ENCODE data around the gene RBM33.

GRCh38 chr7:155714702-155715101 lies 70.2 kb downstream of the RBM33 start:
- TF ChIP-seq CTCF (IDR thresholded peaks at IDR 0.05; ENCODE audit: control extremely low read depth in 1 of 3, insufficient read depth in 1 of 3, low read depth in 1 of 3, low read length in 3 of 3) = no peak
- no peak for TF ChIP-seq POLR2A (IDR thresholded peaks at IDR 0.05; ENCODE audit: control extremely low read depth in 1 of 2, low read depth in 2 of 2, low read length in 2 of 2)
- no peak for TF ChIP-seq POLR2AphosphoS5 (IDR thresholded peaks at IDR 0.05; ENCODE audit: low read depth, low read length)
- TF ChIP-seq ATF2 (IDR thresholded peaks at IDR 0.05; ENCODE audit: low read length) = no peak
- no peak for TF ChIP-seq KDM5A (IDR thresholded peaks at IDR 0.05; ENCODE audit: low read length)
- no peak for TF ChIP-seq RBBP5 (IDR thresholded peaks at IDR 0.05; ENCODE audit: borderline replicate concordance, low read depth, low read length)
- no peak for TF ChIP-seq ZNF274 (IDR thresholded peaks at IDR 0.05; ENCODE audit: borderline replicate concordance, extremely low read depth, low read length)
- TF ChIP-seq MAX (IDR thresholded peaks at IDR 0.05) = no peak
